ENCODE results near the gene RNF150.

- TF ChIP-seq CTCF (IDR thresholded peaks at IDR 0.05; ENCODE audit: insufficient read depth, low read length) (no peak), GABPA (IDR thresholded peaks at IDR 0.05; ENCODE audit: low read depth) (no peak), POLR2AphosphoS5 (IDR thresholded peaks at IDR 0.05; ENCODE audit: low read depth) (no peak), REST (IDR thresholded peaks at IDR 0.05; ENCODE audit: insufficient replicate concordance, low read depth) (no peak)
Observed at GRCh38 chr4:140943486-140944198, 189.6 kb downstream of the RNF150 start.
